Measurements from ENCODE around the gene BOLA1. TPM values are rescaled to one million over a fixed set of nuclear protein-coding genes. Genes with fewer than 3 reads are reported as not detected.
A peak's percentile ranks its signal among the peaks of the same experiment; 100 is the strongest.

The BOLA1 gene
- total and polyA plus RNA-seq, 2 of the 13 experiments (the other 11 are each of a cell fraction or from before 2014, with no cell fraction given): 3.2 to 4.2 TPM

GRCh38 chr1:149927563-149928400 is 28.4 kb downstream of the BOLA1 start, which contains the start of gene SF3B4 (continued):
- no peak for TF ChIP-seq ZBED4 (CRISPR knock-in tag; IDR thresholded peaks at IDR 0.05; ENCODE audit: borderline replicate concordance)
- TF ChIP-seq SRSF1 (optimal IDR thresholded peaks at IDR 0.05; ENCODE audit: low read depth, low read length): peak; percentile 93
- no peak; the same call in 1 of the 2 replicates for TF ChIP-seq ZNF558 (CRISPR knock-in tag; IDR thresholded peaks at IDR 0.05; ENCODE audit: borderline replicate concordance)
- TF ChIP-seq RARA (CRISPR knock-in tag; IDR thresholded peaks at IDR 0.05): no peak; the same call in 1 of the 2 replicates
- TF ChIP-seq ZFAT (CRISPR knock-in tag; conservative IDR thresholded peaks at IDR 0.05): no peak
- TF ChIP-seq ATF7 (IDR thresholded peaks at IDR 0.05): no peak
- no peak for TF ChIP-seq ATF7 (CRISPR knock-in tag; IDR thresholded peaks at IDR 0.05)
- no peak for TF ChIP-seq ZBTB39 (CRISPR knock-in tag; IDR thresholded peaks at IDR 0.05)
- no peak for TF ChIP-seq MLX (CRISPR knock-in tag; IDR thresholded peaks at IDR 0.05)
- TF ChIP-seq YEATS2 (CRISPR knock-in tag; IDR thresholded peaks at IDR 0.05; ENCODE audit: borderline replicate concordance): peak; percentile 87
- TF ChIP-seq ZBTB46 (CRISPR knock-in tag; IDR thresholded peaks at IDR 0.05; ENCODE audit: borderline replicate concordance): no peak
- TF ChIP-seq MED8 (CRISPR knock-in tag; IDR thresholded peaks at IDR 0.05; ENCODE audit: insufficient replicate concordance): no peak
- peak; percentile 79; the same call in 1 of the 2 replicates for TF ChIP-seq ZNF275 (CRISPR knock-in tag; IDR thresholded peaks at IDR 0.05; ENCODE audit: borderline replicate concordance)
- TF ChIP-seq ZNF34 (CRISPR knock-in tag; IDR thresholded peaks at IDR 0.05; ENCODE audit: borderline replicate concordance): no peak
- no peak for TF ChIP-seq ZNF207 (IDR thresholded peaks at IDR 0.05; ENCODE audit: borderline replicate concordance)
- 0 out of 2 replicates have a peak, but pooled peaks have one; percentile 14 for TF ChIP-seq ZNF317 (CRISPR knock-in tag; IDR thresholded peaks at IDR 0.05)
- no peak for TF ChIP-seq ZNF709 (CRISPR knock-in tag; IDR thresholded peaks at IDR 0.05)
- no peak; the same call in 1 of the 2 replicates for TF ChIP-seq MEIS2 (CRISPR knock-in tag; IDR thresholded peaks at IDR 0.05)
- TF ChIP-seq ZNF672 (CRISPR knock-in tag; IDR thresholded peaks at IDR 0.05): 0 out of 2 replicates have a peak, but pooled peaks have one; percentile 66

All from HepG2 (cell line).